Smooth muscle cell of the coronary artery (primary cell): ENCODE measurements around the gene EIF4G1. TPM values are rescaled to one million over a fixed set of nuclear protein-coding genes. Genes with fewer than 3 reads are reported as not detected.

Source experiments
- total RNA-seq: library from RNA; depleted of rRNA; stranded (reverse); fragments of >200 nt; gene quantifications from 2 replicates; pipeline ENCODE4 v1.2.3, GENCODE V29; 2014; ENCODE audit warnings: low replicate concordance

EIF4G1 gene, protein sequence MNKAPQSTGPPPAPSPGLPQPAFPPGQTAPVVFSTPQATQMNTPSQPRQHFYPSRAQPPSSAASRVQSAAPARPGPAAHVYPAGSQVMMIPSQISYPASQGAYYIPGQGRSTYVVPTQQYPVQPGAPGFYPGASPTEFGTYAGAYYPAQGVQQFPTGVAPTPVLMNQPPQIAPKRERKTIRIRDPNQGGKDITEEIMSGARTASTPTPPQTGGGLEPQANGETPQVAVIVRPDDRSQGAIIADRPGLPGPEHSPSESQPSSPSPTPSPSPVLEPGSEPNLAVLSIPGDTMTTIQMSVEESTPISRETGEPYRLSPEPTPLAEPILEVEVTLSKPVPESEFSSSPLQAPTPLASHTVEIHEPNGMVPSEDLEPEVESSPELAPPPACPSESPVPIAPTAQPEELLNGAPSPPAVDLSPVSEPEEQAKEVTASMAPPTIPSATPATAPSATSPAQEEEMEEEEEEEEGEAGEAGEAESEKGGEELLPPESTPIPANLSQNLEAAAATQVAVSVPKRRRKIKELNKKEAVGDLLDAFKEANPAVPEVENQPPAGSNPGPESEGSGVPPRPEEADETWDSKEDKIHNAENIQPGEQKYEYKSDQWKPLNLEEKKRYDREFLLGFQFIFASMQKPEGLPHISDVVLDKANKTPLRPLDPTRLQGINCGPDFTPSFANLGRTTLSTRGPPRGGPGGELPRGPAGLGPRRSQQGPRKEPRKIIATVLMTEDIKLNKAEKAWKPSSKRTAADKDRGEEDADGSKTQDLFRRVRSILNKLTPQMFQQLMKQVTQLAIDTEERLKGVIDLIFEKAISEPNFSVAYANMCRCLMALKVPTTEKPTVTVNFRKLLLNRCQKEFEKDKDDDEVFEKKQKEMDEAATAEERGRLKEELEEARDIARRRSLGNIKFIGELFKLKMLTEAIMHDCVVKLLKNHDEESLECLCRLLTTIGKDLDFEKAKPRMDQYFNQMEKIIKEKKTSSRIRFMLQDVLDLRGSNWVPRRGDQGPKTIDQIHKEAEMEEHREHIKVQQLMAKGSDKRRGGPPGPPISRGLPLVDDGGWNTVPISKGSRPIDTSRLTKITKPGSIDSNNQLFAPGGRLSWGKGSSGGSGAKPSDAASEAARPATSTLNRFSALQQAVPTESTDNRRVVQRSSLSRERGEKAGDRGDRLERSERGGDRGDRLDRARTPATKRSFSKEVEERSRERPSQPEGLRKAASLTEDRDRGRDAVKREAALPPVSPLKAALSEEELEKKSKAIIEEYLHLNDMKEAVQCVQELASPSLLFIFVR (N-terminal part only)
- total RNA-seq = 280 and 290 TPM in 2 replicates

DNA sequence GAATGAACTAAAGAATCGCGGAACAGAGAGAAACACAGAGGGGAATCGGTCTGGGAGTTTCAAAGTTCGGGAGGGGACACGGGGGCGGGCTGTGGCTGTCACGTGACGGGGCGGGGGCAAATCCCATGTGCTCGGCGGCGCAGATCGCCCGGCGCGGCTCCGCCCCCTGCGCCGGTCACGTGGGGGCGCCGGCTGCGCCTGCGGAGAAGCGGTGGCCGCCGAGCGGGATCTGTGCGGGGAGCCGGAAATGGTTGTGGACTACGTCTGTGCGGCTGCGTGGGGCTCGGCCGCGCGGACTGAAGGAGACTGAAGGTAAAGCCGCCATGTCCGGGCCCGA lies at the start of gene EIF4G1:
Gene EIF4G1, plus strand, starts transcription at position 244 of the 337 bp plus-strand sequence. CDS start 1,191 bp downstream, outside the sequence.

DNA sequence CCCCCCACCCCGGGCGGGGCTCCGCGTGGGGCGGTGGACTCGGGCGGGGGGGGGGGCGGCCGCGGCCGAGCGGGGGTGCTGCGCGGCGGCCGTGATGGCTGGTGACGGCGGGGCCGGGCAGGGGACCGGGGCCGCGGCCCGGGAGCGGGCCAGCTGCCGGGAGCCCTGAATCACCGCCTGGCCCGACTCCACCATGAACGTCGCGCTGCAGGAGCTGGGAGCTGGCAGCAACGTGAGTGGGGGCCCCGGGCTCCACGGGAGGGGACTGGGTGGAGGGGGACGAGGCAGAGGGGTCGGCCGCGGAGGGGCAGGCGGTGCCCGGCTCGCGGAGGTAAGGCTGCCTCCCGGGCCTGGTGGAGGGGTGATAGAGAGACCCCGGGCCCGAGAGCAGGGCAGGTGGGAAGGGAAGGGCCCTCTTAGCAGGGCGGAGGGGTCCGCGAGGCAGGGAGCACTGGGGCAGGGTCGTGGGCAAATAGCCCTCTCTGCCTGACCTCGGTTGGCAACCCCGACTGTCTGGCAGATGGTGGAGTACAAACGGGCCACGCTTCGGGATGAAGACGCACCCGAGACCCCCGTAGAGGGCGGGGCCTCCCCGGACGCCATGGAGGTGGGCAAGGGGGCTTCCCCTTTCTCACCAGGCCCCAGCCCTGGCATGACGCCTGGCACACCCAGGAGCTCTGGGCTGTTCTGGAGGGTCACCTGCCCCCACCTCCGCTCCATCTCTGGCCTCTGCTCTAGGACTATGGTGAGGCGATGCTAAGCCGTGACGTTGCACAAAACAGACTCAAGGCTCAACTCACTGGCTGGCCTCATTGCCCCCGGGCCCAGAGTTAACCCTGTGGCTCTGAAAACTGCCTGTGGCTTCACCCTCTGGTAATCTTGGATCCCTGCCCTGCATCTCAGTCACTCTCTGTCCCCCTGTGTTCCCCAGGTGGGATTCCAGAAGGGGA lies 38.2 kb upstream of the EIF4G1 start, which contains the start of gene ECE2:
Gene ECE2, plus strand, starts transcription at position 62 of the 950 bp plus-strand sequence. Its CDS starts 132 bp downstream, at position 194.

DNA sequence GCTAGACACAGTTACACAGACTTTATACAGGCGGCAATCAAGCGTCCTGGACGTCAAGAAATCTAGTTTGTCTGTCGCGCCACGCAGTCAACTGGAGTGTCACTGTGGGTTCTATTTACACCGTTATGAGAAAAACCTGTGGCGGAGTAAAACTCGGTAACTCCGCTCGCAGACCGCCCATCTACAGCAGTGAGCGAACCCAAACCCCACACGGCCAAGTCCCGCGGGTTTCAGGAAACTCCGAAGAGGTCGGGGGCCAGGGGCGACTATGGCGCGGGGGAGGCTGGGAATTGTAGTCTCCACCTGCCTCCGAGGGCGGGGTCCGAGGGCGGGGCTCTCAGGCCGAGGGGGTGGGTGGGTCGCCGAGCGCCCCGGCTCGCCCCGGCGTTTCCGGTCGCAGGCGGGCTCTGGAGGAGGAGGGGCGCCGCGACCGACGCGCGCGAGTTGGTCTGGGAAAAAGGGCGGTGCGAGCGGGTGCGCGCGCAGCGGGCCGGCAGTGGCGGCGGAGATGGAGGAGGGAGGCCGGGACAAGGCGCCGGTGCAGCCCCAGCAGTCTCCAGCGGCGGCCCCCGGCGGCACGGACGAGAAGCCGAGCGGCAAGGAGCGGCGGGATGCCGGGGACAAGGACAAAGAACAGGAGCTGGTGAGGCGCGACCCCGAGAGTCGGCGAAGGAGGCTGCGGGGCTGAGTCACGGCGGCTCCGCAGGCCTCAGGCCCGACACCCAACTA lies 15.5 kb upstream of the EIF4G1 start, which contains the start of gene PSMD2:
Gene PSMD2, plus strand, starts transcription at position 483 of the 729 bp plus-strand sequence. Its CDS starts 26 bp downstream, at position 509.

DNA sequence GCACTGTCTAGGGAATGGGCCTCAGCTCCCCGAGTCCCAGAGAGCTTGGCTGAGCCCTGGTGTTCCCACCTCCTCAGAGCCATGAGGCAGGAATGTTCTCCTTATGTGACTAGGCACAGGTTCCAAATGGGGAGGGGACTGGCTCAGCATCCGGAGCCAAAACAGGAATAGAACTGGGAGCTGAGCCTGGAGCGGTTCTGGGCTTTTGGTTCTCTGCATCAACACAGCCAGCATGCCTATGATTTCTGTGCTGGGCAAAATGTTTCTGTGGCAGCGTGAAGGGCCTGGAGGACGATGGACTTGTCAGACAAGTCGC lies 23.0 kb downstream of the EIF4G1 start, which contains the start of gene FAM131A:
Gene FAM131A, plus strand, starts transcription at position 202 of the 316 bp plus-strand sequence. Its CDS starts 31 bp downstream, at position 233.

DNA sequence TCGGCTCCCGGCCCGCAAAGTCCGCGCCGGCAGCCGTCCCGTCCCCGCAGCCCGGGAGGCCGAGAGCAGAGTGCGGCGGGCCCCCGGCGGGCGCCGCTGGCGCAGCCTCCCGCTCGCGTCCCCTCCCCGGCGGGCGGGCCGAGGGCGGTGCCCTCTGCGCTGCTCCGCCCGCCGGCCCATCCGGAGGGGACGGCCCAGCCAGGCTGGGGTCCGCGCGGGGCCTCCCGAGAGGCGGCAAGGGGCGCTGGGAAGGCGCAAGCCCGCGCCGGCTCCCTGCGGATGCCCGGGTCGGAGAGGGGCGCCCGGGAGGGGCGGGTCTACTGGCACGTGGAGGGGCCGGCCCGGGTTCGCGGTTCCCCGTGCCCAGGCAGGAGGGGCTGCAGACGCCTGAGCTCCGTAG lies 47.1 kb downstream of the EIF4G1 start, which contains the start of the genes CLCN2 and POLR2H:
Gene CLCN2, minus strand, starts transcription at position 74 of the 400 bp plus-strand sequence. CDS start 126 bp downstream, outside the sequence.
Gene POLR2H, plus strand, starts transcription at position 179 of the 400 bp plus-strand sequence. CDS start 1,783 bp downstream, outside the sequence.

DNA sequence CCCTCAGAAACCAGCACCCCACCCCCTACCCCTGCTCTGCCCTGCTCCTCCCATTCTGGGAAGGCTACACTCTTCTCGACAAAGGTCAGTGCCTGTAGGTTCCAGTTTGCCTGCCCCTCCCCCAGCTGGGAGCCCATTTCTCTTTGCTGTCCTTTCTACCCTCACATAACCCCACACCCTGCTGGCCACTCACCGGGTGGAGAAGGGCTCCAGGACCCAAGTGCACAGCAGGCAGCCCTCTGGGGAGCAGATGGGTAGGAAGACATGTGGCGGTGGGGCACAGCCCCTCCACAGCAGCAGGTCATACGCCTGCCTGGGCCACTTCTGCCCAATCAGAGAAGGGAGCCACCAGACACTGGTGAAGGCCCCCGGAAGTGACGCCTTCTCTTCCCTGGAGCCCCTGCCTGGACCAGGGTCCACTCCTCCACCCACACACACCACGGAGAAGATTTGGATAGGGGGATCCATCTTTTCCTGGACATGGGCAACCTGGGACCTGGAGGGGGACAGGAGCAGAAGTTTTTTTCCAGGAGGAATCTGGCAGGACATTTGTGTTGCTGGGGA lies 63.6 kb downstream of the EIF4G1 start, which contains the start of gene THPO:
Gene THPO, minus strand, starts transcription at position 326 of the 564 bp plus-strand sequence. CDS start 1,948 bp downstream, outside the sequence.

DNA sequence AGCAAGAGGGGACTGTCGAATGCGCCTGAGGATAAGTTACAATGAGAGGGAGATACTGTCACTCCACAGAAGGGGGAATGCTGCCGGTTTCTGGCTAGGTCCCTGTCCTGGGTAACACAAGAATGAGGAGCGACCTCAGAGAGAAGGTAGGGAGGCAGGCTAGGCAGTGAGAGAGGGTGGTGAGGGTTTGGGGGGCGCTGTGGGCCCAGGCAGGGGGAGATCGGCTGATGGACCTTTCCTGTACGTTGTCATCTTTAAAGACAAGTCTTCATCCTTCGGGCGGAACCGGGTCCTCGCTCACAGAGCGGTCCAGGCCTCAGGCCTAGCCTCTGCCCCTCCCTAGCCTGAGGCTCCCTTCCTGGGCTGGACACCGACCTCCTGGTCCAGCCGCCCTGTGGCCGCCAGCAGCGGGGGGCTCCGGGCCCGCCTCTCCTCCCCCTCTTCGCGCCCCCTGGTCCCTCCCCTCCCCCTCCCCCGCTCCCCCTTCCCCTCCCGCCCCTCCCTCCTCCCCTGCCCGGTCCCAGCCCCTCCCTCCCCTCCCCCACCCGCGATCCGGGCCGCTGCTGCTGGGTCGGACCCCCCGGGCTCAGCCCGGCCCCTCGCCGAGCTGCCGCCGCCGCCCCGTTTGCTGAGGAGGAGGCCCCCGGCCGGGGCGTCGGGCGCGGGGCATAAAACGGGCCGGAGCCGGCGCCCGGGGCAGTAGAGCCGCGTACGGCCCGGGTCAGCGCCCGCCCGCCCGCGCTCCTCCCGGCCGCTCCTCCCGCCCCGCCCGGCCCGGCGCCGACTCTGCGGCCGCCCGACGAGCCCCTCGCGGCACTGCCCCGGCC lies 65.2 kb downstream of the EIF4G1 start, which contains the start of gene CHRD:
Gene CHRD, plus strand, starts transcription at position 697 of the 827 bp plus-strand sequence. CDS start 265 bp downstream, outside the sequence.

Other genes with a start within 250 kb of the EIF4G1 start
- gene HTR3E, start 217.5 kb upstream of the EIF4G1 start, total RNA-seq = not detected in 2 replicates
- gene EIF2B5, start 179.2 kb upstream of the EIF4G1 start, total RNA-seq = 31.4 and 35.0 TPM in 2 replicates
- 35.6 and 48.4 TPM in 2 replicates for gene DVL3, start 159.2 kb upstream of the EIF4G1 start, total RNA-seq
- 739 and 849 TPM in 2 replicates for gene AP2M1, start 139.8 kb upstream of the EIF4G1 start, total RNA-seq
- 51.6 and 85.5 TPM in 2 replicates for gene ABCF3, start 128.4 kb upstream of the EIF4G1 start, total RNA-seq
- 1.3 TPM in 1 of 2 replicates, not detected in the other for gene VWA5B2, start 85.0 kb upstream of the EIF4G1 start, total RNA-seq
- gene ALG3, start 65.6 kb upstream of the EIF4G1 start, total RNA-seq = 23.9 and 32.4 TPM in 2 replicates
- 1.6 and 4.3 TPM in 2 replicates for gene EEF1AKMT4, start 64.9 kb upstream of the EIF4G1 start, total RNA-seq
- gene CAMK2N2, start 53.1 kb upstream of the EIF4G1 start, total RNA-seq = 0.12 and 0.23 TPM in 2 replicates
- not detected in 2 replicates for gene ECE2, start 38.6 kb upstream of the EIF4G1 start, total RNA-seq
- 574 and 714 TPM in 2 replicates for gene PSMD2, start 15.4 kb upstream of the EIF4G1 start, total RNA-seq
- gene FAM131A, start 23.0 kb downstream of the EIF4G1 start, total RNA-seq = 15.0 and 16.9 TPM in 2 replicates
- 1.7 and 3.5 TPM in 2 replicates for gene CLCN2, start 47.0 kb downstream of the EIF4G1 start, total RNA-seq
- gene POLR2H, start 47.1 kb downstream of the EIF4G1 start, total RNA-seq = 75.2 and 83.0 TPM in 2 replicates
- 0.12 TPM in 1 of 2 replicates, not detected in the other for gene THPO, start 63.6 kb downstream of the EIF4G1 start, total RNA-seq
- gene CHRD, start 65.4 kb downstream of the EIF4G1 start, total RNA-seq = 0.08 and 1.4 TPM in 2 replicates
- gene EPHB3, start 247.2 kb downstream of the EIF4G1 start, total RNA-seq = 3.0 and 9.4 TPM in 2 replicates